Endothelial cell of umbilical vein (primary cell): ENCODE results near the gene ZNF778. TPM values are rescaled to one million over a fixed set of nuclear protein-coding genes. Genes with fewer than 3 reads are reported as not detected.

Experiments
- BruUV-seq: library from RNA; stranded (reverse); fragments of 400-500 nt; replicated peaks from 2 replicates; lab custom pipeline; 2021; lab: Mats Ljungman, UMichigan
- CTCF ChIA-PET: fragments of 300-600, 350-600 bp; sonication (Branson Sonifier 250); formaldehyde crosslinking; loops from one replicate; lab custom pipeline; 2021; ENCODE audit warnings: antibody characterized with exemption, inconsistent platforms; lab: Charles Lee
- POLR2A ChIA-PET: fragments of 300-600, 350-600 bp; sonication (Branson Sonifier 250); formaldehyde crosslinking; loops from one replicate; lab custom pipeline; 2021; ENCODE audit warnings: antibody characterized with exemption, inconsistent platforms; lab: Charles Lee
- DNase-seq: peaks from one replicate; pipeline ENCODE4 v3.0.0-alpha.2; 2011; ENCODE audit warnings: low read depth, low spot score
- FAIRE-seq: peaks from 2 replicates; lab custom pipeline; 2011; peaks lifted over from hg19 to GRCh38; lab: Jason Lieb, UNC
- H2AFZ ChIP-seq: 2 replicates; pipeline ENCODE4 v1.6.0; 2012; ENCODE audit warnings: low read depth, low read length, control low read depth, inconsistent platforms
- H3K27ac ChIP-seq: 2 replicates; pipeline ENCODE4 v1.5.1; 2011; ENCODE audit warnings: low read depth, mild to moderate bottlenecking, control low read depth, low read length, moderate library complexity; ENCODE audit not compliant: insufficient read depth
- H3K27me3 ChIP-seq, 2 experiments: 2 replicates each; pipeline versions ENCODE4 v1.6.0 to v1.6.1; 2011; ENCODE audit warnings: low read length in 2 of 2, mixed read lengths in 1 of 2; ENCODE audit not compliant: control insufficient read depth in 2 of 2, insufficient read depth in 2 of 2
- H3K36me3 ChIP-seq, 2 experiments: 2 replicates in 1 of 2; 3 replicates in 1 of 2; pipeline ENCODE4 v1.5.1; 2011; ENCODE audit warnings: low read length in 2 of 2, mild to moderate bottlenecking in 1 of 2, moderate library complexity in 1 of 2; ENCODE audit not compliant: control insufficient read depth in 2 of 2, insufficient read depth in 2 of 2; ENCODE audit errors: extremely low read depth in 1 of 2
- H3K4me1 ChIP-seq: 3 replicates; pipeline ENCODE4 v1.5.1; 2011; ENCODE audit warnings: mild to moderate bottlenecking, low read length; ENCODE audit not compliant: control insufficient read depth, insufficient read depth; ENCODE audit errors: extremely low read depth
- H3K4me2 ChIP-seq: 2 replicates; pipeline ENCODE4 v1.6.1; 2011; ENCODE audit warnings: low read length, control low read depth, mixed read lengths; ENCODE audit not compliant: insufficient read depth
- H3K4me3 ChIP-seq, 3 experiments: fragments of 200-600 bp in 1 of 3; sonication (generic), shearing (Covaris generic) in 1 of 3; replicated peaks in 1 of 3; 2 replicates each; pipeline ENCODE4 v1.5.1; 2011 to 2016; ENCODE audit warnings: control low read depth in 3 of 3, low read length in 3 of 3, mild to moderate bottlenecking in 2 of 3, inconsistent platforms in 1 of 3, low read depth in 1 of 3, moderate library complexity in 1 of 3; ENCODE audit not compliant: insufficient read depth in 1 of 3
- H3K79me2 ChIP-seq: 2 replicates; pipeline ENCODE4 v1.6.0; 2012; ENCODE audit warnings: low read length, inconsistent platforms; ENCODE audit not compliant: control insufficient read depth, insufficient read depth
- H3K9ac ChIP-seq: replicated peaks from 2 replicates; pipeline ENCODE3; 2011; ENCODE audit warnings: low read length, control low read depth; ENCODE audit not compliant: insufficient read depth; ENCODE audit errors: extremely low read depth
- H3K9me1 ChIP-seq: replicated peaks from 3 replicates; pipeline ENCODE4 v1.6.0; 2011; ENCODE audit warnings: mild to moderate bottlenecking, low read length; ENCODE audit not compliant: control insufficient read depth, insufficient read depth; ENCODE audit errors: extremely low read depth
- H3K9me3 ChIP-seq: replicated peaks from 2 replicates; pipeline ENCODE4 v1.5.1; 2012; ENCODE audit warnings: low read length, inconsistent platforms; ENCODE audit not compliant: control insufficient read depth, insufficient read depth
- H4K20me1 ChIP-seq: replicated peaks from 2 replicates; pipeline ENCODE3; 2011; ENCODE audit warnings: mild to moderate bottlenecking, low read length; ENCODE audit not compliant: control insufficient read depth, insufficient read depth; ENCODE audit errors: extremely low read depth
- CTCF ChIP-seq, 2 donors: IDR thresholded peaks; 1 replicate in 1 of 2; 2 replicates in 1 of 2; pipeline ENCODE4 v1.5.1; 2011; ENCODE audit warnings: low read length in 2 of 2, mild to moderate bottlenecking in 2 of 2, moderate library complexity in 2 of 2, control low read depth in 1 of 2, inconsistent platforms in 1 of 2, low read depth in 1 of 2; ENCODE audit not compliant: insufficient read depth in 1 of 2; ENCODE audit errors: extremely low read depth in 1 of 2
- EZH2 ChIP-seq: IDR thresholded peaks from 2 replicates; pipeline ENCODE4 v1.6.1; 2012; ENCODE audit warnings: borderline replicate concordance, low read depth, mild to moderate bottlenecking, moderate library complexity, low read length, inconsistent platforms; ENCODE audit not compliant: severe bottlenecking
- FOS ChIP-seq: IDR thresholded peaks from 2 replicates; pipeline ENCODE4 v1.6.1; 2011; ENCODE audit warnings: mild to moderate bottlenecking, low read length, moderate library complexity, borderline replicate concordance; ENCODE audit not compliant: insufficient read depth
- GATA2 ChIP-seq: IDR thresholded peaks from 2 replicates; pipeline ENCODE4 v1.7.0; 2011; ENCODE audit warnings: low read depth, mild to moderate bottlenecking, moderate library complexity, mixed read lengths, low read length; ENCODE audit not compliant: insufficient read length, insufficient read depth
- JUN ChIP-seq: IDR thresholded peaks from 2 replicates; pipeline ENCODE4 v1.6.1; 2011; ENCODE audit warnings: borderline replicate concordance, low read depth; ENCODE audit not compliant: insufficient read length, insufficient read depth
- MAX ChIP-seq: IDR thresholded peaks from 2 replicates; pipeline ENCODE4 v1.6.1; 2011; ENCODE audit not compliant: insufficient read depth, insufficient read length
- MYC ChIP-seq: IDR thresholded peaks from one replicate; pipeline ENCODE4 v1.6.1; 2011; ENCODE audit warnings: mild to moderate bottlenecking, low read depth, low read length
- POLR2A ChIP-seq: IDR thresholded peaks from 2 replicates; pipeline ENCODE4 v1.6.1; 2012; ENCODE audit warnings: low read depth, mild to moderate bottlenecking, control low read depth, low read length
- POLR2AphosphoS5 ChIP-seq: IDR thresholded peaks from 2 replicates; pipeline ENCODE4 v1.6.1; 2012; ENCODE audit warnings: low read depth, mild to moderate bottlenecking, control low read depth, low read length, moderate library complexity; ENCODE audit not compliant: insufficient read depth
- dilution Hi-C: fragments of 300-500 bp; cut with MboI; formaldehyde crosslinking; loops from one replicate; pipeline ENCODE4 v1.15.0; 2019; ENCODE audit warnings: low sequenced_read_pairs; ENCODE audit not compliant: extremely low pct_ligation_motif_present
- intact Hi-C: fragments of 100-400 bp; cut with micrococcal nuclease; formaldehyde crosslinking; loops from one replicate; pipeline ENCODE4 v1.10.0; 2022
- polyA plus RNA-seq, 4 experiments: library from polyadenylated mRNA; depleted of rRNA in 3 of 4; stranded (reverse) in 3 of 4; unstranded in 1 of 4; fragments of >200 nt; gene quantifications; 2 replicates each; pipeline versions ENCODE4 v1.2.1 to v1.2.3, GENCODE V29; 2011 to 2012; ENCODE audit warnings: missing spikeins in 1 of 4
- total RNA-seq: library from RNA; stranded (reverse); gene quantifications from 2 replicates; pipeline ENCODE4 v1.2.3, GENCODE V29; 2021

Gene ZNF778
- total and polyA plus RNA-seq, 2 donors (not counting 3 experiments of a cell fraction or from before 2014, with no cell fraction given) = 3.8 to 10.9 TPM

- POLR2A ChIA-PET = no interaction called here
- dilution Hi-C loops (no loop called here), intact Hi-C loops (no loop called here)
- no peaks in the 10 kb centered on the region for H3K36me3 ChIP-seq
- BruUV-seq = no TSS peak
- H3K27ac ChIP-seq = no peak overlapping the region
- FAIRE-seq (no peak), DNase-seq (no peak)
- H3K4me2 ChIP-seq = no peak overlapping the region
- no peak overlapping the region for H3K4me3 ChIP-seq
- H3K9ac ChIP-seq = no peak overlapping the region
- no peak for TF ChIP-seq FOS
- no peak for TF ChIP-seq POLR2A
- TF ChIP-seq MAX = no peak
- no peak for TF ChIP-seq JUN
- no peak for TF ChIP-seq CTCF (IDR thresholded peaks at IDR 0.05; ENCODE audit: extremely low read depth in 1 of 2, insufficient read depth in 1 of 2, low read depth in 1 of 2, low read length in 2 of 2)
- no peak for TF ChIP-seq MYC
- no peak for TF ChIP-seq POLR2AphosphoS5
- TF ChIP-seq GATA2 = no peak
- no peak for TF ChIP-seq EZH2
- no peaks in the 10 kb centered on the region for H3K9me1 ChIP-seq
- H2AFZ ChIP-seq = no peak overlapping the region
- H3K9me3 ChIP-seq = no peaks in the 10 kb centered on the region
- no peaks in the 10 kb centered on the region for H3K79me2 ChIP-seq
- H3K4me1 ChIP-seq = peaks cover 3% of the 10 kb centered on the region
- CTCF ChIA-PET = interaction anchor here (0.6 kb wide), 1 partner anchor 440 kb away, joined by 3 read pairs; no protein-coding TSS in a partner anchor
- no peaks in the 10 kb centered on the region for H4K20me1 ChIP-seq
- H3K27me3 ChIP-seq = peaks cover 0 to 3% of the 10 kb centered on the region in 2 experiments
Measured at GRCh38 chr16:89175280-89176146, 42.0 kb upstream of the ZNF778 start.
